ENCODE data around the gene HK1. TPM values are rescaled to one million over a fixed set of nuclear protein-coding genes. Genes with fewer than 3 reads are reported as not detected.
"Not testable (repeated sequence)": the region's sequence is repeated elsewhere in the genome, so short reads cannot be mapped to it uniquely, and the experiment has no call there.

Gene HK1
- total RNA-seq, 2 donors from 2014 or later: 73.3 to 83.3 TPM

- no peaks in the 10 kb centered on the region for H3K9me3 ChIP-seq
- intact Hi-C loops (cut with DNase I): no loop called here
- no peak for DNase-seq
- no peak for TF ChIP-seq CTCF (IDR thresholded peaks at IDR 0.05)
- no peak overlapping the region for H3K27ac ChIP-seq
- no peaks in the 10 kb centered on the region for H3K36me3 ChIP-seq
- H3K4me3 ChIP-seq: no peak overlapping the region
- H3K4me1 ChIP-seq: no peaks in the 10 kb centered on the region
- no peak overlapping the region for H3K9ac ChIP-seq (ENCODE audit: low read depth in 2 of 2, low read length in 2 of 2)
- no peaks in the 10 kb centered on the region for H3K27me3 ChIP-seq
Measured at GRCh38 chr10:69246581-69247312, 31.5 kb upstream of the HK1 start.

GRCh38 chr10:69247313-69247710, 31.0 kb upstream of the HK1 start:
- no peak for DNase-seq
- no peak for TF ChIP-seq CTCF (IDR thresholded peaks at IDR 0.05)
- Histone ChIP-seq H3K4me3 (no peak overlapping the region), H3K4me1 (no peaks in the 10 kb centered on the region), H3K27ac (no peak overlapping the region), H3K36me3 (no peaks in the 10 kb centered on the region), H3K27me3 (no peaks in the 10 kb centered on the region), H3K9me3 (no peaks in the 10 kb centered on the region), H3K9ac (ENCODE audit: low read depth in 2 of 2, low read length in 2 of 2) (no peak overlapping the region)
- intact Hi-C loops (cut with DNase I): no loop called here

- DNase-seq: no peak
- Histone ChIP-seq H3K27ac (no peak overlapping the region), H3K9me3 (no peaks in the 10 kb centered on the region), H3K27me3 (no peaks in the 10 kb centered on the region), H3K4me3 (no peak overlapping the region), H3K4me1 (no peaks in the 10 kb centered on the region), H3K9ac (ENCODE audit: low read depth in 2 of 2, low read length in 2 of 2) (no peak overlapping the region), H3K36me3 (no peaks in the 10 kb centered on the region)
- no peak for TF ChIP-seq CTCF (IDR thresholded peaks at IDR 0.05)
- intact Hi-C loops (cut with DNase I): no loop called here
Measured at GRCh38 chr10:69248117-69248730, 30.1 kb upstream of the HK1 start.

- Histone ChIP-seq H3K9ac (ENCODE audit: low read depth in 2 of 2, low read length in 2 of 2) (no peak overlapping the region), H3K9me3 (no peaks in the 10 kb centered on the region), H3K27ac (no peak overlapping the region), H3K36me3 (no peaks in the 10 kb centered on the region), H3K4me3 (no peak overlapping the region), H3K4me1 (no peaks in the 10 kb centered on the region), H3K27me3 (no peaks in the 10 kb centered on the region)
- no peak for DNase-seq
- TF ChIP-seq CTCF (IDR thresholded peaks at IDR 0.05): no peak
- intact Hi-C loops (cut with DNase I): no loop called here
Measured at GRCh38 chr10:69250041-69250440, 28.3 kb upstream of the HK1 start.

- intact Hi-C loops (cut with DNase I); H3K9me3 ChIP-seq; H3K27me3 ChIP-seq; H3K27ac ChIP-seq; DNase-seq; H3K4me3 ChIP-seq; H3K4me1 ChIP-seq; H3K36me3 ChIP-seq; H3K9ac ChIP-seq (ENCODE audit: low read depth in 2 of 2, low read length in 2 of 2): not testable (repeated sequence)
Measured at GRCh38 chr10:69251417-69251816, 26.9 kb upstream of the HK1 start.

- H3K36me3 ChIP-seq: no peaks in the 10 kb centered on the region
- DNase-seq: no peak
Measured at GRCh38 chr10:69253171-69253570, 25.1 kb upstream of the HK1 start.

More at GRCh38 chr10:69253171-69253570, 25.1 kb upstream of the HK1 start:
- TF ChIP-seq CTCF (IDR thresholded peaks at IDR 0.05): no peak
- H3K27me3 ChIP-seq: no peaks in the 10 kb centered on the region
- intact Hi-C loops (cut with DNase I): no loop called here
- no peak overlapping the region for H3K4me3 ChIP-seq
- no peaks in the 10 kb centered on the region for H3K4me1 ChIP-seq
- no peak overlapping the region for H3K9ac ChIP-seq (ENCODE audit: low read depth in 2 of 2, low read length in 2 of 2)
- H3K9me3 ChIP-seq: no peaks in the 10 kb centered on the region
- no peak overlapping the region for H3K27ac ChIP-seq
